HepG2 (cell line): Measurements from ENCODE around the gene BCAM. TPM values are rescaled to one million over a fixed set of nuclear protein-coding genes. Genes with fewer than 3 reads are reported as not detected.

ENCODE experiments used
- AKAP8 ChIP-seq: sonication (generic); formaldehyde crosslinking; IDR thresholded peaks from 2 replicates; pipeline ENCODE4 v1.5.1; 2020; ENCODE audit warnings: mild to moderate bottlenecking, missing genetic modification reagents
- ARNTL ChIP-seq: sonication (generic); formaldehyde crosslinking; IDR thresholded peaks from 2 replicates; pipeline ENCODE4 v1.4.0; 2020; ENCODE audit warnings: mild to moderate bottlenecking, missing genetic modification reagents
- ASH2L ChIP-seq: fragments of 300-600, 200-600 bp; sonication (generic); IDR thresholded peaks from 2 replicates; pipeline ENCODE4 v1.7.0; 2017; ENCODE audit warnings: low read depth, mild to moderate bottlenecking, moderate library complexity, mixed read lengths, low read length; ENCODE audit not compliant: insufficient read length
- JARID2 ChIP-seq: sonication (generic); formaldehyde crosslinking; IDR thresholded peaks from 2 replicates; pipeline ENCODE4 v1.8.1; 2023; ENCODE audit warnings: missing genetic modification reagents, inconsistent platforms; ENCODE audit not compliant: insufficient replicate concordance
- KAT2B ChIP-seq: fragments of 150-350 bp; IDR thresholded peaks from 2 replicates; pipeline ENCODE4 v1.6.1; 2014; ENCODE audit warnings: low read depth, low read length, borderline replicate concordance
- MED13 ChIP-seq: sonication (generic); formaldehyde crosslinking; IDR thresholded peaks from 2 replicates; pipeline ENCODE4 v1.5.0; 2020; ENCODE audit warnings: missing genetic modification reagents
- MEF2D ChIP-seq: sonication (generic); formaldehyde crosslinking; IDR thresholded peaks from 2 replicates; pipeline ENCODE4 v1.5.1; 2020; ENCODE audit warnings: mild to moderate bottlenecking, missing genetic modification reagents
- RXRA ChIP-seq: sonication (generic); formaldehyde crosslinking; IDR thresholded peaks from 2 replicates; pipeline ENCODE4 v1.5.1; 2020; ENCODE audit warnings: missing genetic modification reagents
- SSRP1 ChIP-seq: IDR thresholded peaks from 2 replicates; pipeline ENCODE4 v1.6.1; 2016; ENCODE audit warnings: control low read depth
- SYNCRIP ChIP-seq: fragments of 200-400 bp; formaldehyde crosslinking; IDR thresholded peaks from 2 replicates; pipeline ENCODE4 v1.6.1; 2018; ENCODE audit warnings: mild to moderate bottlenecking, low read depth, low read length; ENCODE audit not compliant: insufficient read depth
- TEAD2 ChIP-seq: sonication (generic); formaldehyde crosslinking; IDR thresholded peaks from 2 replicates; pipeline ENCODE4 v1.9.0; 2021; ENCODE audit warnings: missing genetic modification reagents
- ZFP36L2 ChIP-seq: sonication (generic); formaldehyde crosslinking; IDR thresholded peaks from 2 replicates; pipeline ENCODE4 v1.4.0; 2020; ENCODE audit warnings: missing genetic modification reagents
- ZFP41 ChIP-seq: sonication (generic); formaldehyde crosslinking; IDR thresholded peaks from 2 replicates; pipeline ENCODE4 v1.4.0; 2020; ENCODE audit warnings: mild to moderate bottlenecking, missing genetic modification reagents, borderline replicate concordance
- ZMYM2 ChIP-seq: sonication (generic); formaldehyde crosslinking; IDR thresholded peaks from 2 replicates; pipeline ENCODE4 v1.8.0; 2022; ENCODE audit warnings: mild to moderate bottlenecking, missing genetic modification reagents
- ZNF232 ChIP-seq: sonication (generic); formaldehyde crosslinking; IDR thresholded peaks from 2 replicates; pipeline ENCODE4 v1.4.0; 2020; ENCODE audit warnings: missing genetic modification reagents, borderline replicate concordance
- ZNF7 ChIP-seq: IDR thresholded peaks from 2 replicates; pipeline ENCODE4 v1.6.1; 2016; ENCODE audit warnings: missing biosample characterization, missing genetic modification reagents
- polyA plus RNA-seq, 8 experiments: library from polyadenylated mRNA; depleted of rRNA in 3 of 8; stranded (reverse) in 7 of 8; unstranded in 1 of 8; fragments of >200 nt; fragmentation: Illumina TruSeq in 4 of 8; extraction: Trizol in 4 of 8; gene quantifications; 2 replicates each; pipeline versions ENCODE4 v1.2.1 to v1.2.3, GENCODE V29; 2011 to 2016; ENCODE audit warnings: low read depth in 4 of 8, missing spikeins in 1 of 8, mixed read lengths in 1 of 8; ENCODE audit not compliant: insufficient read depth in 1 of 8
- total RNA-seq, 5 experiments: library from RNA; depleted of rRNA; stranded (reverse); fragments of >200 nt; fragmentation: Illumina TruSeq; extraction: Trizol; gene quantifications; 2 replicates each; pipeline ENCODE4 v1.2.3, GENCODE V29; 2016; ENCODE audit warnings: low read depth in 1 of 5
- TF ChIP-seq, protein P1 (sequence below): sonication (generic); formaldehyde crosslinking; IDR thresholded peaks from 2 replicates; pipeline ENCODE4 v1.4.0; 2020; ENCODE audit warnings: mild to moderate bottlenecking, missing genetic modification reagents, borderline replicate concordance
- TF ChIP-seq, protein P2 (sequence below): sonication (generic); formaldehyde crosslinking; IDR thresholded peaks from 2 replicates; pipeline ENCODE4 v1.4.0; 2020; ENCODE audit warnings: mild to moderate bottlenecking, low read depth, missing genetic modification reagents
- TF ChIP-seq, protein P3 (sequence below): sonication (generic); formaldehyde crosslinking; IDR thresholded peaks from one replicate; pipeline ENCODE4 v1.5.1; 2020; ENCODE audit warnings: mild to moderate bottlenecking, missing genetic modification reagents; ENCODE audit errors: not compliant biosample characterization

BCAM gene
- total and polyA plus RNA-seq, 2 of the 13 experiments (the other 11 are each of a cell fraction or from before 2014, with no cell fraction given): 51.2 to 62.7 TPM

- TF ChIP-seq, protein P1, sequence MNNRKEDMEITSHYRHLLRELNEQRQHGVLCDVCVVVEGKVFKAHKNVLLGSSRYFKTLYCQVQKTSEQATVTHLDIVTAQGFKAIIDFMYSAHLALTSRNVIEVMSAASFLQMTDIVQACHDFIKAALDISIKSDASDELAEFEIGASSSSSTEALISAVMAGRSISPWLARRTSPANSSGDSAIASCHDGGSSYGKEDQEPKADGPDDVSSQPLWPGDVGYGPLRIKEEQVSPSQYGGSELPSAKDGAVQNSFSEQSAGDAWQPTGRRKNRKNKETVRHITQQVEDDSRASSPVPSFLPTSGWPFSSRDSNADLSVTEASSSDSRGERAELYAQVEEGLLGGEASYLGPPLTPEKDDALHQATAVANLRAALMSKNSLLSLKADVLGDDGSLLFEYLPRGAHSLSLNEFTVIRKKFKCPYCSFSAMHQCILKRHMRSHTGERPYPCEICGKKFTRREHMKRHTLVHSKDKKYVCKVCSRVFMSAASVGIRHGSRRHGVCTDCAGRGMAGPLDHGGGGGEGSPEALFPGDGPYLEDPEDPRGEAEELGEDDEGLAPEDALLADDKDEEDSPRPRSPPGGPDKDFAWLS (CRISPR knock-in tag): no peak
- TF ChIP-seq MEF2D (CRISPR knock-in tag): no peak
- TF ChIP-seq ZNF7 (CRISPR knock-in tag): no peak
- TF ChIP-seq SYNCRIP: no peak
- TF ChIP-seq KAT2B: no peak
- TF ChIP-seq, protein P2, sequence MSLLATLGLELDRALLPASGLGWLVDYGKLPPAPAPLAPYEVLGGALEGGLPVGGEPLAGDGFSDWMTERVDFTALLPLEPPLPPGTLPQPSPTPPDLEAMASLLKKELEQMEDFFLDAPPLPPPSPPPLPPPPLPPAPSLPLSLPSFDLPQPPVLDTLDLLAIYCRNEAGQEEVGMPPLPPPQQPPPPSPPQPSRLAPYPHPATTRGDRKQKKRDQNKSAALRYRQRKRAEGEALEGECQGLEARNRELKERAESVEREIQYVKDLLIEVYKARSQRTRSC: no peak
- TF ChIP-seq ZMYM2 (CRISPR knock-in tag): peak; percentile 88
- no peak for TF ChIP-seq ZNF232 (CRISPR knock-in tag)
- TF ChIP-seq MED13: no peak
- TF ChIP-seq, protein P3, sequence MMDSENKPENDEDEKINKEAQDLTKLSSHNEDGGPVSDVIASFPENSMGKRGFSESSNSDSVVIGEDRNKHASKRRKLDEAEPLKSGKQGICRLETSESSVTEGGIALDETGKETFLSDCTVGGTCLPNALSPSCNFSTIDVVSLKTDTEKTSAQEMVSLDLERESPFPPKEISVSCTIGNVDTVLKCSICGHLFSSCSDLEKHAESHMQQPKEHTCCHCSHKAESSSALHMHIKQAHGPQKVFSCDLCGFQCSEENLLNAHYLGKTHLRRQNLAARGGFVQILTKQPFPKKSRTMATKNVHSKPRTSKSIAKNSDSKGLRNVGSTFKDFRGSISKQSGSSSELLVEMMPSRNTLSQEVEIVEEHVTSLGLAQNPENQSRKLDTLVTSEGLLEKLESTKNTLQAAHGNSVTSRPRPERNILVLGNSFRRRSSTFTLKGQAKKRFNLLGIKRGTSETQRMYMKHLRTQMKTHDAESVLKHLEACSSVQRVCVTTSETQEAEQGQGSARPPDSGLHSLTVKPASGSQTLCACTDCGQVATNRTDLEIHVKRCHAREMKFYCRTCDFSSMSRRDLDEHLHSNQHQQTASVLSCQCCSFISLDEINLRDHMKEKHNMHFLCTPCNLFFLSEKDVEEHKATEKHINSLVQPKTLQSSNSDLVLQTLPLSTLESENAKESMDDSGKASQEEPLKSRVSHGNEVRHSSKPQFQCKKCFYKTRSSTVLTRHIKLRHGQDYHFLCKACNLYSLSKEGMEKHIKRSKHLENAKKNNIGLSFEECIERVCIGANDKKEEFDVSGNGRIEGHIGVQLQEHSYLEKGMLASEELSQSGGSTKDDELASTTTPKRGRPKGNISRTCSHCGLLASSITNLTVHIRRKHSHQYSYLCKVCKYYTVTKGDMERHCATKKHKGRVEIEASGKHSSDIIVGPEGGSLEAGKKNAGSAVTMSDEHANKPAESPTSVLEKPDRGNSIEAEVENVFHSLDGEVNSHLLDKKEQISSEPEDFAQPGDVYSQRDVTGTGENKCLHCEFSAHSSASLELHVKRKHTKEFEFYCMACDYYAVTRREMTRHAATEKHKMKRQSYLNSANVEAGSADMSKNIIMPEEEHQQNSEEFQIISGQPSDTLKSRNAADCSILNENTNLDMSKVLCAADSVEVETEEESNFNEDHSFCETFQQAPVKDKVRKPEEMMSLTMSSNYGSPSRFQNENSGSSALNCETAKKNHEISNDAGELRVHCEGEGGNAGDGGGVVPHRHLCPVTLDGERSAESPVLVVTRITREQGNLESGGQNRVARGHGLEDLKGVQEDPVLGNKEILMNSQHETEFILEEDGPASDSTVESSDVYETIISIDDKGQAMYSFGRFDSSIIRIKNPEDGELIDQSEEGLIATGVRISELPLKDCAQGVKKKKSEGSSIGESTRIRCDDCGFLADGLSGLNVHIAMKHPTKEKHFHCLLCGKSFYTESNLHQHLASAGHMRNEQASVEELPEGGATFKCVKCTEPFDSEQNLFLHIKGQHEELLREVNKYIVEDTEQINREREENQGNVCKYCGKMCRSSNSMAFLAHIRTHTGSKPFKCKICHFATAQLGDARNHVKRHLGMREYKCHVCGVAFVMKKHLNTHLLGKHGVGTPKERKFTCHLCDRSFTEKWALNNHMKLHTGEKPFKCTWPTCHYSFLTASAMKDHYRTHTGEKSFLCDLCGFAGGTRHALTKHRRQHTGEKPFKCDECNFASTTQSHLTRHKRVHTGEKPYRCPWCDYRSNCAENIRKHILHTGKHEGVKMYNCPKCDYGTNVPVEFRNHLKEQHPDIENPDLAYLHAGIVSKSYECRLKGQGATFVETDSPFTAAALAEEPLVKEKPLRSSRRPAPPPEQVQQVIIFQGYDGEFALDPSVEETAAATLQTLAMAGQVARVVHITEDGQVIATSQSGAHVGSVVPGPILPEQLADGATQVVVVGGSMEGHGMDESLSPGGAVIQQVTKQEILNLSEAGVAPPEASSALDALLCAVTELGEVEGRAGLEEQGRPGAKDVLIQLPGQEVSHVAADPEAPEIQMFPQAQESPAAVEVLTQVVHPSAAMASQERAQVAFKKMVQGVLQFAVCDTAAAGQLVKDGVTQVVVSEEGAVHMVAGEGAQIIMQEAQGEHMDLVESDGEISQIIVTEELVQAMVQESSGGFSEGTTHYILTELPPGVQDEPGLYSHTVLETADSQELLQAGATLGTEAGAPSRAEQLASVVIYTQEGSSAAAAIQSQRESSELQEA (CRISPR knock-in tag): no peak
- TF ChIP-seq ASH2L: peak; percentile 31
- peak; percentile 67 for TF ChIP-seq RXRA (CRISPR knock-in tag)
- TF ChIP-seq ARNTL (CRISPR knock-in tag): no peak
- TF ChIP-seq AKAP8: no peak; the same call in 1 of the 2 replicates
- TF ChIP-seq SSRP1 (CRISPR knock-in tag): no peak
- no peak for TF ChIP-seq ZFP36L2 (CRISPR knock-in tag)
- no peak for TF ChIP-seq ZFP41 (CRISPR knock-in tag)
- TF ChIP-seq TEAD2 (CRISPR knock-in tag): no peak
- no peak for TF ChIP-seq JARID2 (CRISPR knock-in tag)
Measured at GRCh38 chr19:44812142-44812718, 3.3 kb downstream of the BCAM start (continued).
